GM18498 (cell line): ENCODE measurements around the gene TLK2.

Experiments
- ATAC-seq: cut with Tn5 transposase; IDR thresholded peaks from one replicate; pipeline ENCODE4 v1.9.1; 2021; ENCODE audit warnings: mild to moderate bottlenecking, moderate library complexity; ENCODE audit not compliant: unreplicated experiment

Gene TLK2

DNA sequence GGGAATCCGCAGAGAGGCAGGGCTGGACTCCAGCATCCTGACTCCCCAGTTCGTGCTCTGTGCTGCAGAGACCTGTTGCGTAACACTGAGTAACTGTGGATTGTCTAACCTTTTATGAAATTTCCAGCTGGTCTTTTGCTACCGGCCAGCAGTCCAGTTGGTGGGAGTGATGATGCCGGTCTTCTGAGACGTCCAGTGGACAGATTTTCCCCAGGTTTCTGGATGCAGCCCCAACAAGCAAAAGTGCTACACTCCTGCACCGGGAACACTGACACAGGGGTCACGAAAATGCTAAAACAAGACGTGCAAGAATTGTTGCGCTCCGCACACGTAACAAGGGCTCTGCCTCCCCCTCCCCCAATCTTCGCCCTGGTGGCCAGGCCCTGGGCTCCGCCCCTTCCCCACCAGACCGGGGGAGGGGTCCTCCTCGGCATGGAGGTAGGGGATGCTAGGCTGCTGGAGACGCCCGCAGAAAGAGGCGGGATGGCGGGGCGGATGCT, 148.1 kb downstream of the TLK2 start:
- no peak for ATAC-seq

DNA sequence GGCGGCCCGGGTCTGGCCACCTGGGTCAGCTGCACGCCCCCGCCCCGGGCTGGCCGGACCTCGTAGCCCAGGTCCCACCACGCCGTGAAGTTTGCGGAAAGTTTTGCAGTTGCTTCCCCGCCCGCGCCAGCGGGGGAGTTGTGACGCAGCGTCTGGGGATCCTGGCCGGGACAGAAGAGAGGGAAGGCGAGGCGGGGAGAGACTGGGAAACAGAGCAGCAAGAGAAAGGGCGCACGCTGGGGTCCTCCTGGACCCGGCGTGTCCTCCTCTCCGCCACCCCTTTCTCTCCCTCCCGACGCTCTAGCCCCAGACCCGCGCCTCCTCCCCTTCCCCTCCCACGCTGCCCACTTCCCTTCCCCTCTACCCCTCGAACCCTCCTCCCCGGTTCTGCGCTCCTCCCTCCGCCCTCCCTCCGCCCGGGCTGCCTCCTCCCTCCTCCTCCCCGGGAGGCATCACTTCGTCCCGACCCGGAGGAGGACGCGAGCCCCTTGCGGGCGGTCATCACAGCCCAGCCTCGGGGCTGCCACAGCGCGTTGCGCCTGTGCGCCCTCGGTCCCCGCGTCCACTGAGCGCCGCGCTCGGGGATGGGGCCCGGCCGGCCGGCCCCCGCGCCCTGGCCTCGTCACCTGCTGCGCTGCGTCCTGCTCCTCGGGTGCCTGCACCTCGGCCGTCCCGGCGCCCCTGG, 148.7 kb downstream of the TLK2 start, which contains the start of gene MRC2:
Gene MRC2, plus strand, starts transcription at position 452 of the 685 bp plus-strand sequence. Its CDS starts 133 bp downstream, at position 585.
- no peak for ATAC-seq

DNA sequence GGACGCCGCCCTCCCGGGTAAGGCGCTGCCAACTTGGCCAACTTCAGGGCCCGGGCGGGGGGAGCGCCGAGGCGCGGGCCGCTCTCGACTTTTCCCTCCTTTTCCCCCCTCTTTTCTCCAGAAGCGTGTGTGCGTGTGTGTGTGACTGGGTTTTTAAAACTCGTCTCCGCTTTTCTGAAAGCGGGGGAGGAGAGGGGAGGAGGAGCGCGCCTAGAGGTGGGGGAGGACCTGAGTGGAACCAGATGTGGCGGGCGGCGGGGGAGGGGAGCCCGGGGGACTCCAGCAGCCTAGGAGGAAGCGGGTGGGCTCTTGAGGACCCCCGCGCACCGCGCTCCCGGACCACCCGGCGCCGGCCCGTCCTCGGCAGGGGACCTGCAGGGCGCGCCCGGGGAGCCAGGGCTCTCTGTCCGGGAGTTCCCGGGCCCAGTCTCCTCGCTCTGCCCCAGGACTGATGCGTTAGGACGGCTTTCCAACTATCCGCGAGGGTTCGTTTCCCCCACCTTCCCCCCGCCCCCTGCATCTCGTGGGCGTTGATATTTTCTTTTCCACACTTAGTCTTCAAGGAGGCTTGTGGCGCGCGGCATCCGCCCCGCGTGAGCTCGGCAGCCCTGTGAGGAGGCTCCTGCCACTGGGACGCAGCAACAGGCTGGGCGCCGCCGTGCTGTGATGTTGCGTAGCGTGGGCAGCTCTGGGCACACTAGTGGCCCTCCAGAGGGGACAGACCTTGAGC, 149.4 kb downstream of the TLK2 start:
- no peak for ATAC-seq

DNA sequence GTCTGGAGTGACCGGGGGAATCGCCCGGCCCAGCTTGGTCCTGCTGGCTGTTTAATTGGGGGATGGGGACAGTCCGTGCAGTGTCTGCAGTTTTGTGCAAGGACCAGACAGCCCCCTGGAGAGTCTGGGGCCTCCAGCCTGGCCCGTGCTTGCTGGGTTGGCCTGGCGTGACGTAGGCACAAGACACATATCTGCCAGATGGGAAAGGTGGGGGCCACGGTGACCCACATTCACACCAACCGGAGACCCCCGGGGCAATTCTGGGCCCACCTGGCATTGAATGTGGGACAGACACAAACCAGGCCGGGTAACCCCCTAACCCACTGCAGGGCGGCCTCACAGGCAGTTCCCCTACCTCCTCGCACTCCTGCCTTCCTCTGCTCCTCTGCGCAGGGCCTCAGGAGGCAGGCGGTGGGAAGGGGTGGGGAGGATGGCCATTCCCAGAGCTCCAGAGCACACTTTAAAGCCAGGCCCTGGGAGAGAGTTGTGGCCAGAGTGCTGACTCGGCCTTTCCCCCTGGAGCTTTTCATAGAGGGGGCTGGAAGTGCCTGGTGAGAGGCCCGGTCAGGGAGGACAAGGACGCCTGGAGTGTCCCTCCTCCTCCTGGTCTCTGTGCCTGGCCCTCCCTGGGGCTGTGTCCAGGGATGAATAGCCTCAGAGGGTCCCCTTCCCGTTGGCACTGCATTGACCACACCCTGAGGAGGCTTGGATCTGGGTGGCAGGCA, 150.4 kb downstream of the TLK2 start:
- ATAC-seq: no peak

DNA sequence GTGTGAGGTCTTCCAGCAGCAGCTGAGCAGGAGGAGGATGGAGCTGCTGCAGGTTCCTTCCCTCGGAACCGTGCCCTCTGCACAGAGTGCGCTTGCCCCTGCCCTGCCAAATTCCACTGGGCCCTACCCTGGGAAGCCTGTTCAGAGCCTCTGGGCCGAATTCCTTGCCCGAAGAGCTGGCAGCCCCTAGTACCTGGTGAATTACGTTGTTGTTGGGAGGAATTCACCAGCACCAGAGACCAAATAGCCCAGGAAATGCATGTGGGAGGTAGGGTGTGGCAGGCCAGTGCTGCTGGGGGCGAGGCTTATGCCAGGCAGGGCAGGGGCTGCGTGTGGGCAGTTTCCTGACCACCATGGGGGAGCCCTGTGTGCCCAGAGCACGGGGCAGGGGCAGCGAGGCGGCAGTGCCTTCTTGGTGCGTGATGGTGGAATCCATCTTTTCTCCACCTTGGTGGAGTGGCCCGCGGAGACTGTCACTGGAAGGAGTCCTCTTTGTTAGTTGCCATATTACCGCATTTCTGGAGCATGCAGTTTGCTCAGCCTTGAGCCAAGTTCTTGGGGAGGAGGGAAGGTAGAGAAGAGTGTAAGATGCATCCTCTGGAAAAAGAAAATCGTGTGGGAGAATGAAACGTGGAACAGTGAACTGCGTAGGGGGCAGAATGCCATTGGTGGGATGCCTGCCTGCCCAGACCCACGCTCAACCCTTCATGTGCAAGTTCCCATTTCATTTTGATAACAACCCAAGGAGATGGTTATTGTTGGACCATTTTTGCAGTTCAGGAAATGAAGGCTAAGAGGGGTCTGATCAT, 151.1 kb downstream of the TLK2 start:
- ATAC-seq: no peak

DNA sequence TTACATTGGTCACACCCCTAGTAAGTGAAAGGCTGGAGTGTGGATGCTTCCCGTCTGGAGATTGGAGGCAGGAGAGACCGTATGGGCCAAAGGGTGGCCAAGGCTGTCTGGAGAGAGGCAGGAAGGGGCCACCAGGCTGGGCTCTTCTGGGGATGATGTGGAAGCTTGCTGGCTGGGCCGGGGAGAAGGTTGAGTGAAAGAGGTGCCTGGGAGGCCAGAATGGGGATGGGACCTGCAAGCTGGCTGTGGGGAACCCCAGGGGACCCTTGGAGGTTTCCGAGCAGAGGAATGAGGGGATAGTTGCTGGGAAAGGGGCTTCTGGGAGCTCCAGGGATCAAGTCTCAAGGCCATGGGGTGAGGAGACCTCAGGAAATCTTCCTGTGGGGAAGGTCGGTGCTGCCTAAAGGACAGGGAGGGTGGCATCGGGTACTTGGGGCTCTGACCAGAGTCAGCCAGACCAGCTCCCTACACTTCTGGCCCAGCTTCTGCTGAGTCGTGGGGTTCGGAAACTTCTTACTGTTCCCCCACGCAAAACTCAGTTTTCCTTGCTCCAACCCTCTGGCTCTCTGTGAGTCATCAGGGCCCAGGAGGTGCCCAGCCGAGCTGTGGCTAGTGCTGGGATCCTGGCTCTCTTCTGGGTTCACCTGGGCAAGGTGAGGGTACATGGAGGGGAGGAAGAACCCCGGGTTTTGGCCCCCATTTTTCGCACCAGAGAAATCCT, 151.9 kb downstream of the TLK2 start:
- no peak for ATAC-seq

DNA sequence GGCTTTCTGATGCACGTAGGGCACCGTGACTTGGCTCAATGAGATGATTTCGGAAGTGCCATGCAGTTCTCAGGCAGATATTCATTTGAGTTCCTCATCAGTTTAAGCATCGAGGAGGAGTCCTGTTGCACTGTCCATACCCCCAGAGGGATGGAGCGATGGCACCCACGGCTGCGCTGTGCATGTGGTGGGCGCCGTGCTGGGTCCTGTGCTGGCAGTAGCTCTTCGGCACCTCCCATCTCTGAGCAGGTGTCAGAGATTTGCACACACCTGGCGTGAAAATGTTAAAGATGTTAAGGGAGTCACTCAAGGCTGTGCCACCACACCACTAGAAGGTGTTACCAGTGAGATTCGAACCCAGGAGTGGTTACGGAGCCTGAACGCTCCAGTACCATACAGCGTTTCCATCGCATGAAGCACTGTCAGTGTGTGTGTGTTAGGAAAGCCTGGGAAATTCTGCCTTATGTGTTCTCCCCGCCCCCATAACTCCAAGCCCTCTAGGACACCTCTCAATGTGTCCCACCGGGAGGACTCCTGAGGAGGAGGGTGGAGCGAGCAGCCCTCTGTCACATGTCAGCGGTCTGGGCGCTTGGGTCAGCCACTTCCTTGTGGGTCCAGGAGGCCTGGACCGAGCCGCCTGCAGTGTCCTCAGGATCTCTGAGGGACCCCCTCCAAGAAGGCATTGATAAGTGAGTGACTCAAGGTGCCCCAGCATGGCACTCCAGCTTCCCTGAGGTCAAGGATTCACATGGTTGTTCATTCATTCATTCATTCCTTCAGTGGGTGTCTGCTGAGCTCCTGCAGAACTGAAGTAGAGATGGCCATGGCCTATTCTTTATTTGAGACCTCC, 152.7 kb downstream of the TLK2 start:
- no peak for ATAC-seq

DNA sequence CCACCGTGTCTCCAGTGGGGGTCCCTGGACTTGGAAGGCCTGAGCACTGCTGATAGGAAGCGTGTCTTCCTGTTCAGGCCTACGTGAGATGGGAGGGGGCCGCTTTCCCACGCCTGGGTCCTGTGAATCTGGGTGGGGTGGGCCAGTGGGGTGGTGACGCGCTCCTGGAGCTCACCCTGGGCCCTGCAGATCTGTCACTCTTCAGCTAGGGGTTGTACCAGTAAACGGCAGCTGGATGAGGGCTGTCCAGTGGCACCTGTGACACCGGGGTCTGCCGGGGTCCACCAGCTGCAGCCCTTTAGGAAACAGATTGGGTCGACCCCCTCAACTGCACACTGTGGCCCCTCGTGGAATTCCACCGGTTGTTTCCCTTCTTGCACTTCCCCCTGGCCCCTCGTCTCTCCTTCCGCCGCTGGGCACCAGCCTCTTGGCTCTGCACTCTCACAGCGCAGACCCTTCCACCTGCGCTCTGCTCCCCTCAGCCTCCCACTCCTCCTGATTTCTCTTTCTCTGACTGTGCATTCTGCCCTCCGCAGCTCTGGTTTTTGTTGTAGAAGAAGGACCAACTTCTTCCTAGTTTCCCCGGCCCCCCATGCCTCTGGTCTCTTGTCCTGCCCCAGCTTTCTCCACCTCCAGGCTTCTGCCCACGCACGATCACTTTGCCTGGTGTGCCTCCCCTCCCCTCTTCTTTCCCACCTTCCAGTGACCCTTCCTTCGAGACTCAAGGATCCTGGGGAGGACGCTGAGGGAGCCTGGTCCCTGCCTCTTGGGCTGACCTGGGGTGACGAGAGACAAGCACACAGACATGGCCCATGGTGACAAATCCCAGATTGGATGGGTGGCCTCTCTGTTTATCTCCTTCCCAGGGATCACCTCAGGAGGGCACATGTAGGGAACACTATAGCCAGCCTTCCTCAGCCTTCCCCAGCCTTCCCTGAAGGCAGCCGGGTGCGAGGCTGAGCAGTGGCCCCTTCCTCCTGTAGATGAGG, 153.6 kb downstream of the TLK2 start:
- no peak for ATAC-seq

DNA sequence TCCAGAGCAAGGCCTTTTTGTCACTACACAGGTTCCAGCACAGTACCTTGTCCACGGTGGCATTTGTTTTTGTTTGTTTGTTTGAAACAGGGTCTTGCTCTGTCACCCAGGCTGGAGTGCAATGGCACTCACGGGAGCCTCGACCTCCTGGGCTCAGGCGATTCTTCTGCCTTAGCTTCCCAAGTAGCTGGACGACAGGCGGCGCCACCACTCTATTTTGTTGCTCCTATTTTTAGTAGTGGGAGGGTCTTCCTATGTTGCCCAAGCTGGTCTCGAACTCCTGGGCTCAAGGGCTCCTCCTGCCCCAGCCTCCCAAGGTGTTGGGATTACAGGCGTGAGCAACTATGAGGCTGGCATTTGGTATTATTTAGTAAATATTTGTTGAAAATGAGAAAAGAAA, 159.2 kb downstream of the TLK2 start:
- ATAC-seq: no peak

DNA sequence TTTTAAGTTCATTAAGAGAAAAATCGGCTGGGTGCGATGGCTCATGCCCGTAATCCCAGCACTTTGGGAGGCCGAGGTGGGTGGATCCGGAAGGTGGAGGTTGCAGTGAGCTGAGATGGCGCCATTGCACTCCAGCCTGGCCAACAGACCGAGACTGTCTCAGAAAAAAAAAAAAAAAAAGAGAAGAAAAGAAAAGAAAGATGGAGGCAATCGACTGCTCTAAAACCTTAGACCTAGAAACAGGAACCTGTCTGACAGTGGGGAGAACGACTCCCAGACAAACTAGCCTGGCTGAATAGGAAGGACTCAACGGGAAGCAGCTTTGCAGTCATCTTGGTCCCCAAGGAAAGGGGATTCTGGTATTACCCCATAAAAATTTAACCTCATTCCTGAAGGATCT, 162.5 kb downstream of the TLK2 start:
- ATAC-seq: no peak

DNA sequence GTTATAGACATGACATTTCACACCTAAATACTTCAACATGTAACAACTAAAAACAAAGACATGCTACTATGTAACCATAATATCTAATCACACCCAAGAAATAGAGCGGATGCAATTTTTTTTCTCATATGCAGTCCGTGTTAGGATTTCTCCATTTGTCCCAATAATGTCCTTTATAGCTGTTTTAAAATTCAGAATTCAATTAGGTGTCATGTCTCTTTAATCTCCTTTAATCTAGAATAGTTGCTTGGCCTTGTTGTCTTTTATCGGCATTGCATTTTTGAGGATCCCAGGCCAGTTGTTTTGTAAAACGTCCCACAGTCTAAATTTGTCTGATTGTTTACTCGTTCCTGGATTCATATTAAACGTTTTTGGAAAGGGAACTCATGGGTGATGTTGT, 163.3 kb downstream of the TLK2 start:
- ATAC-seq: no peak

DNA sequence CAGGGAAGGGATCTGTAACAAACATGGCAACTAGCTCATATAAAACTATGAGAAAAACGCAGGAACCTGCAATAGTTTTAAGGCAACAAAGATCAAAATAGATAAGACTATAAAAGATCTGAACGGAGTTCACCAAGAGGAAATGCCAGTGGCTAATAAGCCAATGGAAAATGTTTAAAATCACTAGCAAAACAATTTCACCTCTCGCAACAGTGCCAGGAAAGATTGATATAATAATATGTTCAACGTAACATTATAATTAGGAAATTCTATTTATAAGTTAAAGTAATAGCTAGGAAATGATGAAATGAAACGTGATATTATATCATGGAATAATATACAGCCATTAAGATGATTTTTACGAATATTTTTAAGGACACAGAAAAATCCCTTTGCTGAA, 164.9 kb downstream of the TLK2 start:
- ATAC-seq: no peak

DNA sequence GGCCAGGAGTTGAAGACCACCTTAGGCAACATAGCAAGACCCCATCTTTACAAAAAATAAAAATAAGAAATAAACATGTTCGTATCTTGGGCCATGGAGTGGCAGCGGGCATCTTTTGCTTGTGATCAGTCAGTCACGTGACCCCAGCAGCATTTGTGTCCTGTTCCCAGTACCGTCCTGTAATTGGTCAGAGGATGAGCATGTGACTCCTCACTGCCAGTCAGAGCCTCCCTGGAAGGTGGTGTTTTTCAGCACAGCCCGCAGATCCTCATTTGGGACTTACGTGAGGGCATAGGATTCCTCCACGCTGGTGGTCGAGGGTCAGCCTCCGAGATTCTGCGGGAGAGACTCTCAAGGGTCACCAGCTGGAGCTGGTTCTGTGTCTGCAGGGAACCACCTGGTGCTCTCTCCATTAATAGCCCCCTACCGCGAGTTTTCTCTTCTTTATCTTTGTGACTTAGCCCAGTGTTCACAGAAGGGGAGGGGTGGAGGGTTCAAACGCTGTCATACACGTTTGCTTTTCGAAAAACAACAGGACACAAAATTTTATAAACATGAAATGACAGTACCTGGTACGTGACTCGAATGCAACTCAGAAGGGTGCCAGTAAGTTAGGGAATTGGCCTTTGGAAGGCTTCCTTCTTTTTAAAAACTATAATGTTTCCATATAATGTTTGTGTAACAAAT, 166.0 kb downstream of the TLK2 start:
- no peak for ATAC-seq

DNA sequence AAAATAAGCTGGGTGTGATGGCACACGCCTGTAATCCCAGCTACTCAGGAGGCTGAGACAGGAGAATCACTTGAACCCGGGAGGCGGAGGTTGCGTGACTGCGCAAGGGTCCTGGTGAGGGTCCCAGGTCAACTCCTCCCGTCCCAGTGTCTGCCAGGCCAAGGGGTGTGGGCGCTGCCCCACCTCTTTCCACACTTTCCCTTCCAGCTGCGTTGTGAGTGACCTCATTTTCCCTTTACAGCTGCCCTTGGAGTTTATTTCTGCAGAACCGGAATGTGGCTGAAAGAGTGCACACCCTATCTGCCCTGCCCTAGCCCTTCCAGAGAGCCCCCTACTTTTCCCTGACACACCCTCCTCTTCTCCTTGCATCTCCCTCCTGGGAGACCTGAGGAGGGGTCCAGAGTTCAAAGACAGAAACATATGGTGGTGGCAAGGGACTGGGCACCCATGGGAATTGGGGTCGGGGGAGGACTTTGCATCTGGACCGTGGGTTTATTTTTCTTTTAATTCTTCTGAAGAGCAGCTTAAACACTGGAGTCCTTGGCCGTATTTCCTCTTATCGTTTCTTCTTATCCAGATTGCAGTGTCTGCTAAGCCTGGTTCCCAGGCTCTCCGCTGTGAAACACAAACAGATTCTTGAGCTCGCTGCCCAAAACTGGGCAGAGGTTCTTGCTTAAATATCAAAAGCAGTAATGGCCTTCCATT, 169.8 kb downstream of the TLK2 start:
- ATAC-seq: no peak

DNA sequence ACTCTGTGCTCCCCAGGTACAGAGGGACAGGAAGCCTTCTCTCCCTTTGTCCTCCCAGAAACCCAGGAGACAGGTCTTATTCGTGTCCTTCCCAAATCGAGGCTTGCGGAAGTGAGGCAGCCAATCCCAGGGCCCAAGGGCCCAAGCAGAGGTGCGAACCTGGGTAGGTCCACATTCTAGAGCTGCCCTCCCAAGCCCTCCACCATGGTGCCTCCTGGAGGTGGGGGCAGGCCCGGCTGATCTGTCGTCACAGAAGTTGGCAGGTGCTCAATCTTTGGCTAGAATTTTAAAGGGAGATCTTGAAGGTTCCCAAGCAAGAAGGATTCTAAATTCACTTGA, 170.3 kb downstream of the TLK2 start:
- no peak for ATAC-seq

DNA sequence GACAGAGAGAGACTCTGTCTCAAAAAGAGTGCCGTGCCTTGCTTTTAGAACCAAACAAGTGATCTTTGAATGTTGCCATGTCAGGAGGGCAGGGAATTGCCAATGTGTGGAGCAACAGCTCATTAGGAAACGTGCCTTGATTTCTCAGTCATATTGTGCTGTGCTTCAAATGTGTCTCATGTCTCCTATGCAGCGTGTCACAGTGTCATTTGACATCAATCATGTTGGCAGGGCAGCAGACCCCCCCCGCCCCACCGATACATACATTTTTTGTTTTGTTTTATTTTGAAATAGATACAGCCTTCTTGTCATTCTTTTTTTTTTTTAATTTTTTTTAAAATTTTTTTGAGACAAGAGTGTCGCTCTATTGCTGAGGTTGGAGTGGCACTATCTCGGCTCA, 170.9 kb downstream of the TLK2 start:
- ATAC-seq: no peak

DNA sequence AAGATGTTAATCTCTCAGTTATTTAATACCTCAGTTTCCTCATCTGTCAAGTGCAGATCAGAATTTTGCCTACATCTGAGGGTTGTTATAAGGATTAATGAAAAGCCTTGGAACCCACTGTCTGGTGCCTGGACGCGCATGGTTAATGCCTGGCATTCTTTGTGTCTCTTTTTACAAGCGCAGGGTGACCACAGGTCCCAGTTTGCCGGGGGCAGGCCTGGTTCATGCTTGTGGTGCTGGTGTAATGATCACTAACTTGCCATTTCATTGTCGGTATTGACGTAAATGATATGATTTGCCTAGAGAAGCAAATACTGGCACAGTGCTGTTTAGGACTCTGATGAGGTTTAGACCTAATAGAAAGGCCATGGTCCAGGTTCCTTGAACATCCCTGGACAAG, 172.0 kb downstream of the TLK2 start:
- no peak for ATAC-seq
